Loucy (cell line): ENCODE measurements around the gene EFCAB9.

Experiments used
- H2AFZ ChIP-seq: fragments of 200-600 bp; sonication (generic); 2 replicates; pipeline ENCODE4 v1.6.0; 2016; ENCODE audit warnings: antibody characterized with exemption, mild to moderate bottlenecking, low read length, moderate library complexity
- H3F3A ChIP-seq: fragments of 200-600 bp; 2 replicates; pipeline ENCODE4 v1.6.0; 2016; ENCODE audit warnings: antibody characterized with exemption, low read depth, mild to moderate bottlenecking
- H3K27me3 ChIP-seq: fragments of 200-600 bp; sonication (generic); 2 replicates; pipeline ENCODE4 v1.6.1; 2014; ENCODE audit warnings: low read length, mild to moderate bottlenecking; ENCODE audit not compliant: insufficient read depth, poor library complexity, severe bottlenecking
- H3K36me3 ChIP-seq: fragments of 200-600 bp; sonication (generic); 2 replicates; pipeline ENCODE4 v1.6.1; 2016; ENCODE audit warnings: low read length; ENCODE audit not compliant: insufficient read depth
- H3K4me1 ChIP-seq: fragments of 200-600 bp; sonication (generic); 2 replicates; pipeline ENCODE4 v1.5.1; 2014; ENCODE audit warnings: low read length, mild to moderate bottlenecking; ENCODE audit not compliant: insufficient read depth, poor library complexity, severe bottlenecking
- H3K4me2 ChIP-seq: fragments of 200-600 bp; sonication (generic); 2 replicates; pipeline ENCODE4 v1.6.0; 2014; ENCODE audit warnings: antibody characterized with exemption, low read length, low read depth, mild to moderate bottlenecking; ENCODE audit not compliant: poor library complexity, severe bottlenecking
- H3K4me3 ChIP-seq: fragments of 200-600 bp; sonication (generic); 2 replicates; pipeline ENCODE4 v1.5.1; 2014; ENCODE audit warnings: low read length, mild to moderate bottlenecking, mixed read lengths; ENCODE audit not compliant: poor library complexity, severe bottlenecking
- H3K79me2 ChIP-seq: fragments of 200-600 bp; sonication (generic); 2 replicates; pipeline ENCODE4 v1.6.1; 2014; ENCODE audit warnings: low read length; ENCODE audit not compliant: insufficient read depth
- H3K9ac ChIP-seq: fragments of 200-600 bp; sonication (generic); 2 replicates; pipeline ENCODE4 v1.6.0; 2014; ENCODE audit warnings: mild to moderate bottlenecking, low read depth, low read length, moderate library complexity; ENCODE audit not compliant: poor library complexity, severe bottlenecking
- H3K9me2 ChIP-seq: fragments of 200-600 bp; sonication (generic); replicated peaks from 2 replicates; pipeline ENCODE4 v1.6.1; 2016; ENCODE audit warnings: low read depth, low read length, mixed read lengths
- H3K9me3 ChIP-seq: fragments of 200-600 bp; sonication (generic); 2 replicates; pipeline ENCODE4 v1.6.1; 2014; ENCODE audit warnings: mild to moderate bottlenecking, antibody characterized with exemption, low read length, low read depth; ENCODE audit not compliant: insufficient read depth
- H4K20me1 ChIP-seq: fragments of 200-600 bp; sonication (generic); 2 replicates; pipeline ENCODE4 v1.6.0; 2014; ENCODE audit warnings: antibody characterized with exemption, low read length, mild to moderate bottlenecking; ENCODE audit not compliant: insufficient read depth, poor library complexity, severe bottlenecking
- EZH2phosphoT487 ChIP-seq: fragments of 200-600 bp; IDR thresholded peaks from 2 replicates; pipeline ENCODE4 v1.6.1; 2018; ENCODE audit warnings: antibody characterized with exemption, mild to moderate bottlenecking, moderate library complexity, borderline replicate concordance
- TF ChIP-seq, protein P1 (sequence below): fragments of 200-600 bp; sonication (generic); conservative IDR thresholded peaks from 2 replicates; pipeline ENCODE4 v1.5.1; 2014; ENCODE audit warnings: mild to moderate bottlenecking, antibody characterized with exemption, low read length

Gene EFCAB9

DNA sequence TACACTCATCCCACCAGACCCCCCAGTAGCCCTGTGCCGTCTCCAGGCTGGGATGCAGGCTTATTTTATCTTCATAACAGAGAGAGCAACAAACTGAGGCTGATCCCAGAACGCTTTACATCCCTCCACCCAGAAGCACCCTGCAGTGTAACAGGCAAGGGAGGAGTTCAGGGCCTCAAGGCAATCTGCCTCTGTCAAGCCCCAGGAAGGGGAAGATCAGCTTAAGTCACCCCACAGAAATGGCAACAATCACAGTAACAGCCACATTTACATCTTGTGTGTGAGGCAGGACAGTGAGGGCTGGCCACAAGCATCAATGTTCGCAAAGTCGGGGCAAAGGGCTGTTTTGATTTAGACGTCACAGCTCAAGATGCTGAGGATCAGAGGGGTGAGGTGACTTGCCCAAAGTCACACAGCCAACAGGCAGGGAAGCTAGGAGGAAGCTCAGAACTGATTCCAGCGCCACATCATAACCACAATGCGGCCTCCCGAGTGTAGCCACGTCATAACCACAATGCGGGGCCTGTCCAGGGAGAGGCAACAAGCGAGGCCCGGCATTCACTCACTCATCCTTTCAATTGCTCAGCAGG, 20.3 kb upstream of the EFCAB9 start:
- H3K4me2 ChIP-seq, result peak overlapping the region; percentile 90
- no peaks in the 10 kb centered on the region for H3K9me2 ChIP-seq
- TF ChIP-seq EZH2phosphoT487, result no peak
- TF ChIP-seq, protein P1, sequence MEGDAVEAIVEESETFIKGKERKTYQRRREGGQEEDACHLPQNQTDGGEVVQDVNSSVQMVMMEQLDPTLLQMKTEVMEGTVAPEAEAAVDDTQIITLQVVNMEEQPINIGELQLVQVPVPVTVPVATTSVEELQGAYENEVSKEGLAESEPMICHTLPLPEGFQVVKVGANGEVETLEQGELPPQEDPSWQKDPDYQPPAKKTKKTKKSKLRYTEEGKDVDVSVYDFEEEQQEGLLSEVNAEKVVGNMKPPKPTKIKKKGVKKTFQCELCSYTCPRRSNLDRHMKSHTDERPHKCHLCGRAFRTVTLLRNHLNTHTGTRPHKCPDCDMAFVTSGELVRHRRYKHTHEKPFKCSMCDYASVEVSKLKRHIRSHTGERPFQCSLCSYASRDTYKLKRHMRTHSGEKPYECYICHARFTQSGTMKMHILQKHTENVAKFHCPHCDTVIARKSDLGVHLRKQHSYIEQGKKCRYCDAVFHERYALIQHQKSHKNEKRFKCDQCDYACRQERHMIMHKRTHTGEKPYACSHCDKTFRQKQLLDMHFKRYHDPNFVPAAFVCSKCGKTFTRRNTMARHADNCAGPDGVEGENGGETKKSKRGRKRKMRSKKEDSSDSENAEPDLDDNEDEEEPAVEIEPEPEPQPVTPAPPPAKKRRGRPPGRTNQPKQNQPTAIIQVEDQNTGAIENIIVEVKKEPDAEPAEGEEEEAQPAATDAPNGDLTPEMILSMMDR, result no peak
- H3K9me3 ChIP-seq, result no peaks in the 10 kb centered on the region
- no peaks in the 10 kb centered on the region for H3F3A ChIP-seq
- H3K27me3 ChIP-seq, result no peaks in the 10 kb centered on the region
- H3K9ac ChIP-seq, result peak overlapping the region; percentile 68
- H3K79me2 ChIP-seq, result peaks cover 96% of the 10 kb centered on the region
- H3K36me3 ChIP-seq, result peaks cover 6% of the 10 kb centered on the region; the same call in 1 of the 2 replicates
- peak overlapping the region; percentile 92 for H3K4me3 ChIP-seq
- no peak overlapping the region for H2AFZ ChIP-seq
- H4K20me1 ChIP-seq, result peaks cover 18% of the 10 kb centered on the region
- H3K4me1 ChIP-seq, result peaks cover 36% of the 10 kb centered on the region

DNA sequence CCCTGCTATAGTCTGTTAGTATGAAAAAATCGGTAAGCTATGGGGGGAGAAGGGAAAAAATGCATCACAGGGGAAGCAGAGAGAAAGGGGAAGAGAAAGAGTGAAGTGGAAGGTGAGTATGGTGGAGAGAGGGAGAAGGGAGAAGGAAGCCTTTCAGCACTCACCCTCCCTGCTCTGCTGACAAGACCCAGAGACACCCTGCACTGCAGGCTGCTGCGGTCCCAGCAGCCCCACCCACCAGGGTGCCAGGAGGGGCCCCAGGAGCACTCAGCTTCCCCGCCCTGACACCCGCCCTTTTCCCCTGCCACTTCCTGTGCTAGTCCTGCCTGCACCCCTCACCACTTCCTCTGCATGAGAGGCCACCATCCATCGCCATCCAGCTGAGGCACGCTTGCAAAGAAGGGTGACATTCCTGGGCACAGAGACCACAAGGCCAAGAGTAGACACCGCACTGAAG, 18.7 kb upstream of the EFCAB9 start:
- H2AFZ ChIP-seq, result no peak overlapping the region
- H3K9ac ChIP-seq, result peak overlapping the region; percentile 95
- no peaks in the 10 kb centered on the region for H3K27me3 ChIP-seq
- H3K9me3 ChIP-seq, result no peaks in the 10 kb centered on the region
- H3K4me3 ChIP-seq, result peak overlapping the region; percentile 92
- TF ChIP-seq, protein P1, result no peak
- peaks cover 96% of the 10 kb centered on the region for H3K79me2 ChIP-seq
- peaks cover 49% of the 10 kb centered on the region for H3K4me1 ChIP-seq
- no peaks in the 10 kb centered on the region for H3K9me2 ChIP-seq
- H3K4me2 ChIP-seq, result peak overlapping the region; percentile 90
- H3F3A ChIP-seq, result no peaks in the 10 kb centered on the region
- no peaks in the 10 kb centered on the region; the same call in 1 of the 2 replicates for H3K36me3 ChIP-seq
- H4K20me1 ChIP-seq, result peaks cover 14% of the 10 kb centered on the region

DNA sequence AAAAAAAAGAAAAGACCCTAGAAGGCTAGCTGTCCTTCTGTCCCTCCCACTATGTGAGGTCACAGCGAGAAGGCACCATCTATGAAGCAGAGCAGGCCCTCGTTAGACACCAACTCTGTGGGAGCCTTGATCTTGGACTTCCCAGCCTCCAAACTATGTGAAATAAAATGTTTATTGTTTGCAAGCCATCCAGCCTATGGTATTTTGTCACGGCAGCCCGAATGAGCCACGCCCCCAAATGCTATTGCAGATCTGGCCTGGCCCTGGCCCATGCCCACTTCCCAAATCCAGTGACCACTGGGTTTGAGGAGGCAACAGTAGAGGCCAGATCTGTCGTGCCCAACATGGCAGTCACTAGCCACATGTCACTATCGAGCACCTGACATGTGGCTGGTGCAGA, 16.8 kb upstream of the EFCAB9 start:
- peak overlapping the region; percentile 94 for H3K9ac ChIP-seq
- no peaks in the 10 kb centered on the region for H3K9me3 ChIP-seq
- H4K20me1 ChIP-seq, result peaks cover 3% of the 10 kb centered on the region
- no peaks in the 10 kb centered on the region for H3K36me3 ChIP-seq
- H3F3A ChIP-seq, result no peaks in the 10 kb centered on the region
- peaks cover 56% of the 10 kb centered on the region for H3K4me1 ChIP-seq
- no peak overlapping the region for H3K4me3 ChIP-seq
- H2AFZ ChIP-seq, result no peak overlapping the region
- no peaks in the 10 kb centered on the region for H3K27me3 ChIP-seq
- H3K79me2 ChIP-seq, result peaks cover 96% of the 10 kb centered on the region
- peak overlapping the region; percentile 90 for H3K4me2 ChIP-seq
- TF ChIP-seq, protein P1, result no peak
- no peak for TF ChIP-seq EZH2phosphoT487
- H3K9me2 ChIP-seq, result no peaks in the 10 kb centered on the region
